RWPE1 (cell line): Measurements from ENCODE around the gene OSBP2.

ENCODE experiments used
- CTCF ChIA-PET: fragments of 350-600 bp; sonication (Branson Sonifier 250); formaldehyde crosslinking; extraction: SDS; loops from one replicate; lab custom pipeline; 2021; lab: Yijun Ruan, JAX
- POLR2A ChIA-PET: fragments of 400-600 bp; formaldehyde crosslinking; extraction: SDS; loops from one replicate; lab custom pipeline; 2020; ENCODE audit warnings: antibody characterized with exemption; ENCODE audit not compliant: low non-redundant PET; lab: Yijun Ruan, JAX
- DNase-seq: peaks from one replicate; pipeline ENCODE4 v3.0.0; 2012; ENCODE audit warnings: low spot score
- H3K27ac ChIP-seq: fragments of 450-650 bp; 2 replicates; pipeline ENCODE4 v1.5.1; 2017
- CTCF ChIP-seq: fragments of 450-650 bp; conservative IDR thresholded peaks from 2 replicates; pipeline ENCODE4 v1.5.1; 2017; ENCODE audit warnings: low read depth, mild to moderate bottlenecking

The OSBP2 gene

GRCh38 chr22:30667107-30667493, 27.6 kb upstream of the OSBP2 start:
- POLR2A ChIA-PET, result no interaction called here
- DNase-seq, result no peak
- CTCF ChIA-PET, result interaction anchor here (1.2 kb wide), 1 partner anchor 88 kb away, joined by 3 read pairs; no protein-coding TSS in a partner anchor
- peak overlapping the region; percentile 54 for H3K27ac ChIP-seq
- no peak for TF ChIP-seq CTCF

GRCh38 chr22:30667494-30668385, 26.9 kb upstream of the OSBP2 start, which contains the start of gene DUSP18:
TSS of gene DUSP18 (minus strand) at chr22:30667875. CDS start at chr22:30664003, 3,872 bp downstream.
- CTCF ChIA-PET, result interaction anchor here (1.2 kb wide), 1 partner anchor 88 kb away, joined by 3 read pairs; no protein-coding TSS in a partner anchor
- peak; percentile 94 for DNase-seq
- peak; percentile 28 for TF ChIP-seq CTCF
- H3K27ac ChIP-seq, result peak within 1 kb of the TSS; percentile 54
- POLR2A ChIA-PET, result no interaction called here

- DNase-seq, result peak; percentile 8
- peak overlapping the region; percentile 54 for H3K27ac ChIP-seq
- ChIA-PET CTCF (no interaction called here), POLR2A (no interaction called here)
- TF ChIP-seq CTCF, result no peak
Measured at GRCh38 chr22:30668386-30668710, 26.3 kb upstream of the OSBP2 start.

- TF ChIP-seq CTCF, result no peak
- ChIA-PET CTCF (no interaction called here), POLR2A (no interaction called here)
- H3K27ac ChIP-seq, result no peak overlapping the region
- DNase-seq, result no peak
Measured at GRCh38 chr22:30671071-30671470, 23.6 kb upstream of the OSBP2 start.

GRCh38 chr22:30673136-30673535, 21.5 kb upstream of the OSBP2 start:
- POLR2A ChIA-PET, result no interaction called here
- TF ChIP-seq CTCF, result no peak
- H3K27ac ChIP-seq, result no peak overlapping the region
- DNase-seq, result no peak
- CTCF ChIA-PET, result no interaction called here

GRCh38 chr22:30674482-30674881, 20.2 kb upstream of the OSBP2 start:
- TF ChIP-seq CTCF, result no peak
- no peak for DNase-seq
- ChIA-PET POLR2A (no interaction called here), CTCF (no interaction called here)
- no peak overlapping the region for H3K27ac ChIP-seq
